MM.1S (cell line): ENCODE measurements around the gene NR6A1.

Experiments used
- DNase-seq: peaks from one replicate; pipeline ENCODE4 v3.0.0-alpha.2; 2015
- H2AFZ ChIP-seq: fragments of 300-600 bp; sonication (generic); 2 replicates; pipeline ENCODE4 v1.6.0; 2016; ENCODE audit warnings: antibody characterized with exemption, low read length
- H3F3A ChIP-seq: fragments of 300-600 bp; sonication (generic); 2 replicates; pipeline ENCODE4 v1.6.1; 2016; ENCODE audit warnings: mild to moderate bottlenecking, antibody characterized with exemption, low read length, moderate library complexity, mixed read lengths; ENCODE audit not compliant: insufficient read depth
- H3K27ac ChIP-seq: fragments of 300-600 bp; sonication (generic); 2 replicates; pipeline ENCODE4 v1.5.1; 2016; ENCODE audit warnings: mild to moderate bottlenecking, low read length
- H3K27me3 ChIP-seq: fragments of 300-600 bp; sonication (generic); replicated peaks from 2 replicates; pipeline ENCODE4 v1.6.0; 2016; ENCODE audit warnings: low read length; ENCODE audit not compliant: insufficient read depth
- H3K36me3 ChIP-seq: fragments of 300-600 bp; sonication (generic); replicated peaks from 2 replicates; pipeline ENCODE4 v1.6.1; 2016; ENCODE audit warnings: mild to moderate bottlenecking, low read length, mixed read lengths; ENCODE audit not compliant: insufficient read depth
- H3K4me1 ChIP-seq: fragments of 300-600 bp; sonication (generic); 2 replicates; pipeline ENCODE4 v1.6.1; 2016; ENCODE audit warnings: low read length, mixed read lengths
- H3K4me2 ChIP-seq: fragments of 300-600 bp; sonication (generic); 2 replicates; pipeline ENCODE4 v1.6.0; 2016; ENCODE audit warnings: low read depth, low read length
- H3K4me3 ChIP-seq: fragments of 300-600 bp; sonication (generic); 2 replicates; pipeline ENCODE4 v1.5.1; 2016; ENCODE audit warnings: low read length, mixed read lengths
- H3K79me2 ChIP-seq: fragments of 300-600 bp; sonication (generic); 2 replicates; pipeline ENCODE4 v1.6.1; 2016; ENCODE audit warnings: mixed run types, low read length, mixed read lengths
- H3K9ac ChIP-seq: fragments of 300-600 bp; sonication (generic); 2 replicates; pipeline ENCODE4 v1.6.1; 2016; ENCODE audit warnings: low read length, mixed read lengths
- H3K9me2 ChIP-seq: fragments of 300-600 bp; sonication (generic); replicated peaks from 2 replicates; pipeline ENCODE4 v1.6.1; 2016; ENCODE audit warnings: mild to moderate bottlenecking, low read length, mixed read lengths; ENCODE audit not compliant: insufficient read depth
- H3K9me3 ChIP-seq: fragments of 300-600 bp; sonication (generic); replicated peaks from 2 replicates; pipeline ENCODE4 v1.6.1; 2016; ENCODE audit warnings: mild to moderate bottlenecking, low read length, mixed read lengths; ENCODE audit not compliant: insufficient read depth
- H4K20me1 ChIP-seq: fragments of 300-600 bp; sonication (generic); 2 replicates; pipeline ENCODE4 v1.6.1; 2016; ENCODE audit warnings: mild to moderate bottlenecking, low read length, moderate library complexity, mixed read lengths; ENCODE audit not compliant: insufficient read depth
- EZH2 ChIP-seq: fragments of 300-600 bp; sonication (generic); optimal IDR thresholded peaks from 2 replicates; pipeline ENCODE3; 2017; ENCODE audit warnings: low read depth, mild to moderate bottlenecking, antibody characterized with exemption, low read length, mixed read lengths
- EZH2phosphoT487 ChIP-seq: fragments of 300-600 bp; sonication (generic); IDR thresholded peaks from 2 replicates; pipeline ENCODE4 v1.6.1; 2018; ENCODE audit warnings: antibody characterized with exemption, low read length
- TF ChIP-seq, protein P1 (sequence below): fragments of 300-600 bp; sonication (generic); IDR thresholded peaks from 2 replicates; pipeline ENCODE4 v1.5.1; 2016; ENCODE audit warnings: antibody characterized with exemption, low read length, mixed read lengths

NR6A1 gene

DNA sequence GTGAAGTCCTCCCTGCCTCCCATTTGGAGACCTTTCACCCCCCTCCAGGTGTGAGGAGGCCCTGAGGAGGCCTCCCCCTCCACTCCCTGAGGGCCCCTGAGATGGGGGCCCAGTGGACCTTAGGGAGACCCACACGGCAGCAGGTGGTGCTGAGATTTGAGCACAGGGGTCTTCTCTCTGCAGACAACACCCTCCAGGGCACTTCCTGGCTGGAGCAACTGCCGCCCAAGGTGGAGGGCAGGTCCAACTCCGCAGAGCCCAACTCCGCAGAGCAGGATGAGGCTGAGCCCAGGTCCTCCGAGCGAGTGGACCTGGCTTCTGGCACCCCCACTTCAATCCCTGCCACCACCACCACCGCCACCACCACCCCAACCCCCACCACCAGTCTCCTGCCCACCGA, 32.8 kb upstream of the NR6A1 start:
- Histone ChIP-seq H4K20me1 (no peaks in the 10 kb centered on the region), H3K4me2 (no peak overlapping the region), H3K4me3 (no peak overlapping the region), H3K27me3 (no peaks in the 10 kb centered on the region), H3K36me3 (no peaks in the 10 kb centered on the region), H3K79me2 (no peaks in the 10 kb centered on the region), H3F3A (no peaks in the 10 kb centered on the region), H2AFZ (no peak overlapping the region), H3K9ac (no peak overlapping the region), H3K27ac (no peak overlapping the region), H3K9me3 (no peaks in the 10 kb centered on the region), H3K9me2 (no peaks in the 10 kb centered on the region), H3K4me1 (no peaks in the 10 kb centered on the region)
- no peak for DNase-seq
- TF ChIP-seq, protein P1, sequence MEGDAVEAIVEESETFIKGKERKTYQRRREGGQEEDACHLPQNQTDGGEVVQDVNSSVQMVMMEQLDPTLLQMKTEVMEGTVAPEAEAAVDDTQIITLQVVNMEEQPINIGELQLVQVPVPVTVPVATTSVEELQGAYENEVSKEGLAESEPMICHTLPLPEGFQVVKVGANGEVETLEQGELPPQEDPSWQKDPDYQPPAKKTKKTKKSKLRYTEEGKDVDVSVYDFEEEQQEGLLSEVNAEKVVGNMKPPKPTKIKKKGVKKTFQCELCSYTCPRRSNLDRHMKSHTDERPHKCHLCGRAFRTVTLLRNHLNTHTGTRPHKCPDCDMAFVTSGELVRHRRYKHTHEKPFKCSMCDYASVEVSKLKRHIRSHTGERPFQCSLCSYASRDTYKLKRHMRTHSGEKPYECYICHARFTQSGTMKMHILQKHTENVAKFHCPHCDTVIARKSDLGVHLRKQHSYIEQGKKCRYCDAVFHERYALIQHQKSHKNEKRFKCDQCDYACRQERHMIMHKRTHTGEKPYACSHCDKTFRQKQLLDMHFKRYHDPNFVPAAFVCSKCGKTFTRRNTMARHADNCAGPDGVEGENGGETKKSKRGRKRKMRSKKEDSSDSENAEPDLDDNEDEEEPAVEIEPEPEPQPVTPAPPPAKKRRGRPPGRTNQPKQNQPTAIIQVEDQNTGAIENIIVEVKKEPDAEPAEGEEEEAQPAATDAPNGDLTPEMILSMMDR, result no peak
- TF ChIP-seq EZH2 (no peak), EZH2phosphoT487 (no peak)

GRCh38 chr9:124802426-124802825, 31.3 kb upstream of the NR6A1 start:
- H2AFZ ChIP-seq, result no peak overlapping the region
- DNase-seq, result no peak
- H3K9me2 ChIP-seq, result no peaks in the 10 kb centered on the region
- no peak overlapping the region for H3K4me3 ChIP-seq
- H3K4me1 ChIP-seq, result no peaks in the 10 kb centered on the region
- no peak overlapping the region for H3K4me2 ChIP-seq
- H3K79me2 ChIP-seq, result no peaks in the 10 kb centered on the region
- no peaks in the 10 kb centered on the region for H3K9me3 ChIP-seq
- no peak overlapping the region for H3K9ac ChIP-seq
- TF ChIP-seq, protein P1, result no peak
- TF ChIP-seq EZH2phosphoT487, result no peak
- TF ChIP-seq EZH2, result no peak
- no peaks in the 10 kb centered on the region for H3K36me3 ChIP-seq
- H3K27ac ChIP-seq, result no peak overlapping the region
- H4K20me1 ChIP-seq, result no peaks in the 10 kb centered on the region
- H3K27me3 ChIP-seq, result no peaks in the 10 kb centered on the region
- no peaks in the 10 kb centered on the region for H3F3A ChIP-seq

DNA sequence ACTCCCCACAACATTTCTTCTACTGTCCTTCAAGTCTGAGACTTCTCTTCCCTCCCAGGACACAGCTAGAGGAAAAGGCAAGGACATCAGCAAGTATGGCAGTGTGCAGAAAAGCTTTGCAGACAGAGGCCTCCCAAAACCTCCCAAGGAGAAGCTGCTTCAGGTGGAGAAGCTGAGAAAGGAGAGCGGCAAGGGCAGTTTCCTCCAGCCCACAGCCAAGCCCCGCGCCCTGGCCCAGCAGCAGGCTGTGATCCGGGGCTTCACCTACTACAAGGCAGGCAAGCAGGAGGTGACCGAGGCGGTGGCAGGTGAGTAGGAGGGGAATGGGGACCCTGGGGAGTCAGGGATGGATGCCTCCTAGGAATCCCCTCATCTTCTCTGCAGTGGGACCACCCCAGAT, 30.2 kb upstream of the NR6A1 start:
- no peaks in the 10 kb centered on the region for H3K9me2 ChIP-seq
- H3K36me3 ChIP-seq, result no peaks in the 10 kb centered on the region
- H3K4me2 ChIP-seq, result no peak overlapping the region
- DNase-seq, result no peak
- H3F3A ChIP-seq, result no peaks in the 10 kb centered on the region
- no peaks in the 10 kb centered on the region for H3K4me1 ChIP-seq
- H3K9me3 ChIP-seq, result no peaks in the 10 kb centered on the region
- TF ChIP-seq EZH2 (no peak), EZH2phosphoT487 (no peak)
- TF ChIP-seq, protein P1, result no peak
- no peak overlapping the region for H3K27ac ChIP-seq
- no peaks in the 10 kb centered on the region for H4K20me1 ChIP-seq
- H3K9ac ChIP-seq, result no peak overlapping the region
- H3K79me2 ChIP-seq, result no peaks in the 10 kb centered on the region
- H2AFZ ChIP-seq, result no peak overlapping the region
- no peaks in the 10 kb centered on the region for H3K27me3 ChIP-seq
- H3K4me3 ChIP-seq, result no peak overlapping the region
